GM12891 (cell line): Measurements from ENCODE around the gene SPATA45.
A peak's percentile ranks its signal among the peaks of the same experiment; 100 is the strongest.

Experiments used
- DNase-seq: peaks from one replicate; pipeline ENCODE4 v3.0.0; 2011; ENCODE audit warnings: low spot score; ENCODE audit not compliant: insufficient read length
- FAIRE-seq: peaks from 2 replicates; lab custom pipeline; 2011; peaks lifted over from hg19 to GRCh38; lab: Jason Lieb, UNC
- PAX5 ChIP-seq: IDR thresholded peaks from 2 replicates; pipeline ENCODE4 v1.6.1; 2011; ENCODE audit warnings: low read length, moderate library complexity, mild to moderate bottlenecking; ENCODE audit not compliant: insufficient read depth, severe bottlenecking
- POLR2A ChIP-seq: IDR thresholded peaks from 2 replicates; pipeline ENCODE4 v1.6.1; 2011; ENCODE audit warnings: low read depth, low read length, control low read depth
- POLR2AphosphoS5 ChIP-seq: IDR thresholded peaks from 2 replicates; pipeline ENCODE4 v1.6.1; 2011; ENCODE audit warnings: low read depth, low read length, control low read depth
- POU2F2 ChIP-seq: IDR thresholded peaks from 2 replicates; pipeline ENCODE4 v1.6.1; 2011; ENCODE audit warnings: low read depth, mild to moderate bottlenecking, control low read depth, low read length, moderate library complexity
- SPI1 ChIP-seq: IDR thresholded peaks from 2 replicates; pipeline ENCODE4 v1.6.1; 2011; ENCODE audit warnings: low read depth, low read length, control low read depth
- TAF1 ChIP-seq: IDR thresholded peaks from 2 replicates; pipeline ENCODE4 v1.6.1; 2011; ENCODE audit warnings: low read depth, low read length, control low read depth

SPATA45 gene

GRCh38 chr1:212785871-212786270 lies 61.6 kb downstream of the SPATA45 start:
- no peak for FAIRE-seq
- DNase-seq = no peak
- TF ChIP-seq POLR2A (no peak), PAX5 (no peak), SPI1 (no peak), POU2F2 (no peak)

- DNase-seq (no peak), FAIRE-seq (no peak)
Observed at GRCh38 chr1:212783976-212784375, 63.5 kb downstream of the SPATA45 start.

DNA sequence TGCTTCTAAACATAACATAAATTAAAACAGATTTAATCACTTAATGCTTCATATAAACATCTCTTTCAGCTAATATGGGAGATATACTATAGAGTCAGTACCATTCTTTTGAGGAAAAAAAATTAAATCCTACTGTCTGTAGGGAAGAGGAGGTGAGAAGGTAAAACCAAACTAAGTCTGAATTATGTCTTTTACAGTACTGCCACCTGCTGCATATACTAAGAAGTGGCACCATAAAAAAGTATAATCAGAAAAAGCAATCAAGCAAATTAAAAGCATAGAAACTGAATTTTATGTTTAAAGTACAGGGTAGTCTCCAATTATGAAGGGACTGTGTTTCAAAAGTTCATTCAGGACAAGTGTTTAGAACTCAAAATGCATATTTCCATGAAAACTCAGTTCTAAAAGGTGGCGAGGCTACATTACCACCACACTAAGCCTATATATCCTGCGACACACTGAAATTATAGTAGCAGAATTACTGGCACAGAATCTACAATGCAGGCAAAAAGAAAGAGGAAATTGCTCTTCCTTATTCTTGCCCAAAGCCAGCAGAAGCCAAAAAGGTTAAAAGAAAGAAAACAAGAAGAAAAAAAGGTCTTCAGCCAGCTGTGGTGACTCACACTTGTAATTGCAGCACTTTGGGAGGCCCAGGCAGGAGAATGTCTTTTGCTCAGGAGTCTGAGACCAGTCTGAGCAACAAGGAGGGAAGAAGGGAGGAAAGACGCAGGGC lies 64.9 kb downstream of the SPATA45 start:
- TF ChIP-seq POU2F2 (no peak), PAX5 (no peak), TAF1 (no peak), POLR2AphosphoS5 (no peak), SPI1 (no peak), POLR2A (no peak)
- DNase-seq (no peak), FAIRE-seq (peak; percentile 81)

More at GRCh38 chr1:212783976-212784375, 63.5 kb downstream of the SPATA45 start:
- TF ChIP-seq SPI1 (no peak), POLR2AphosphoS5 (no peak), POLR2A (no peak), PAX5 (no peak), POU2F2 (no peak), TAF1 (no peak)

- FAIRE-seq = no peak
- no peak for DNase-seq
- no peak for TF ChIP-seq PAX5
- no peak for TF ChIP-seq POU2F2
- TF ChIP-seq POLR2A = no peak
- no peak for TF ChIP-seq SPI1
- no peak for TF ChIP-seq POLR2AphosphoS5
- no peak for TF ChIP-seq TAF1
Observed at GRCh38 chr1:212781225-212781624, 66.2 kb downstream of the SPATA45 start.

GRCh38 chr1:212780759-212781158 lies 66.7 kb downstream of the SPATA45 start:
- FAIRE-seq = no peak
- TF ChIP-seq POLR2A = no peak
- TF ChIP-seq SPI1 = no peak
- no peak for TF ChIP-seq POU2F2
- TF ChIP-seq POLR2AphosphoS5 = no peak
- no peak for TF ChIP-seq TAF1
- TF ChIP-seq PAX5 = no peak
- DNase-seq = no peak
